BE2C (cell line): Measurements from ENCODE around the gene RAB11B.

Source experiments
- DNase-seq: peaks from one replicate; pipeline ENCODE4 v3.0.0-alpha.2; 2020
- H3K27me3 ChIP-seq: fragments of 250-450 bp; sonication (Bioruptor Pico); 2 replicates; pipeline ENCODE4 v1.5.1; 2020; ENCODE audit warnings: mild to moderate bottlenecking
- H3K36me3 ChIP-seq: fragments of 250-450 bp; sonication (Bioruptor Pico); 2 replicates; pipeline ENCODE4 v1.5.1; 2020; ENCODE audit warnings: mild to moderate bottlenecking
- H3K4me1 ChIP-seq: fragments of 250-450 bp; sonication (Bioruptor Pico); 2 replicates; pipeline ENCODE4 v1.5.1; 2020
- H3K4me3 ChIP-seq: 2 replicates; pipeline ENCODE4 v1.5.1; 2011; ENCODE audit warnings: low read depth, low read length
- H3K9me3 ChIP-seq: fragments of 250-450 bp; sonication (Bioruptor Pico); 2 replicates; pipeline ENCODE4 v1.5.1; 2020
- TF ChIP-seq, protein P1 (sequence below): IDR thresholded peaks from 2 replicates; pipeline ENCODE4 v1.5.1; 2012; ENCODE audit warnings: mild to moderate bottlenecking, low read depth, low read length

RAB11B gene

DNA sequence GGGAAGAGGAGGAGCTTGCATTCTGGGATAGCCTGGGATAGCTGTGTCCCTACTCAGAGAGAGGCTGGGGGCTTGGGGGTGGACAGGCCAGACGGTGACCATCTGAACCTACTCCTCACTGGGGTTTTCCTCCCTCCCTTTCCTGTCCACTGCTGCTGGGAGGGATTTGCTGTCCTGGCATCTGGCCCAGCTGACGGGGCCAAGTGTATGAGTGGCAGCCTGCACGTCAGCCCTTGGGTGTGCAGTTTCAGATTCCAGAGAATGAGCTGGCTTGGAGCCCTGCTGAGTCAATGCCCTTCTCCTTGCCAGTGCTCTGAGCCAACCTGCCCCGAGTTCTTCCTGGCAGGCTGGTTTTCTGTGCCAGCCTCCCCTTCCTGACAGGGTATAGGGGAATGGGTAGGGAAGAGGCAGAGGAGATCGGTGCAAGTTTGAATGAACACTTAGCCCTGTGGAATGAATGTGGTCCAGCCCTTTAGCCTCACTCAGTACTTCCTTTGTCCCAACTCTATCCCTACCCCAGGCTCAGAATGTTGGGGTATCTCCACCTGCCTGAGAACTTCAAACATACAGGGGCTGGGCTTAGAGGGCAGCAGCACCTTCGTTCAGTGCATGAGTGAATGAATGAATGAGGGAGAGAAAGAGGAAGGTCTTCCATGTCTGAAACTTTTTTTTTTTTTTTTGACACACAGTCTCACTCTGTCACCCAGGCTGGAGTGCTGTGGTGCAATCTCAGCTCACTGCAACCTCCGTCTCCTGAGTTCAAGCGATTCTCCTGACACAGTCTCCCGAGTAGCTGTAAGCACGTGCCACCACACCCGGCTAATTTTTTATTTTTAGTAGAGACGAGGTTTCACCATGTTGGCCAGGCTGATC, 28.0 kb upstream of the RAB11B start:
- H3K36me3 ChIP-seq: no peaks in the 10 kb centered on the region
- H3K4me3 ChIP-seq: no peak overlapping the region
- H3K4me1 ChIP-seq: peaks cover 3% of the 10 kb centered on the region
- TF ChIP-seq, protein P1, sequence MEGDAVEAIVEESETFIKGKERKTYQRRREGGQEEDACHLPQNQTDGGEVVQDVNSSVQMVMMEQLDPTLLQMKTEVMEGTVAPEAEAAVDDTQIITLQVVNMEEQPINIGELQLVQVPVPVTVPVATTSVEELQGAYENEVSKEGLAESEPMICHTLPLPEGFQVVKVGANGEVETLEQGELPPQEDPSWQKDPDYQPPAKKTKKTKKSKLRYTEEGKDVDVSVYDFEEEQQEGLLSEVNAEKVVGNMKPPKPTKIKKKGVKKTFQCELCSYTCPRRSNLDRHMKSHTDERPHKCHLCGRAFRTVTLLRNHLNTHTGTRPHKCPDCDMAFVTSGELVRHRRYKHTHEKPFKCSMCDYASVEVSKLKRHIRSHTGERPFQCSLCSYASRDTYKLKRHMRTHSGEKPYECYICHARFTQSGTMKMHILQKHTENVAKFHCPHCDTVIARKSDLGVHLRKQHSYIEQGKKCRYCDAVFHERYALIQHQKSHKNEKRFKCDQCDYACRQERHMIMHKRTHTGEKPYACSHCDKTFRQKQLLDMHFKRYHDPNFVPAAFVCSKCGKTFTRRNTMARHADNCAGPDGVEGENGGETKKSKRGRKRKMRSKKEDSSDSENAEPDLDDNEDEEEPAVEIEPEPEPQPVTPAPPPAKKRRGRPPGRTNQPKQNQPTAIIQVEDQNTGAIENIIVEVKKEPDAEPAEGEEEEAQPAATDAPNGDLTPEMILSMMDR: no peak
- peaks cover 8% of the 10 kb centered on the region; the same call in 1 of the 2 replicates for H3K27me3 ChIP-seq
- no peaks in the 10 kb centered on the region; the same call in 1 of the 2 replicates for H3K9me3 ChIP-seq
- DNase-seq: peak; percentile 69

DNA sequence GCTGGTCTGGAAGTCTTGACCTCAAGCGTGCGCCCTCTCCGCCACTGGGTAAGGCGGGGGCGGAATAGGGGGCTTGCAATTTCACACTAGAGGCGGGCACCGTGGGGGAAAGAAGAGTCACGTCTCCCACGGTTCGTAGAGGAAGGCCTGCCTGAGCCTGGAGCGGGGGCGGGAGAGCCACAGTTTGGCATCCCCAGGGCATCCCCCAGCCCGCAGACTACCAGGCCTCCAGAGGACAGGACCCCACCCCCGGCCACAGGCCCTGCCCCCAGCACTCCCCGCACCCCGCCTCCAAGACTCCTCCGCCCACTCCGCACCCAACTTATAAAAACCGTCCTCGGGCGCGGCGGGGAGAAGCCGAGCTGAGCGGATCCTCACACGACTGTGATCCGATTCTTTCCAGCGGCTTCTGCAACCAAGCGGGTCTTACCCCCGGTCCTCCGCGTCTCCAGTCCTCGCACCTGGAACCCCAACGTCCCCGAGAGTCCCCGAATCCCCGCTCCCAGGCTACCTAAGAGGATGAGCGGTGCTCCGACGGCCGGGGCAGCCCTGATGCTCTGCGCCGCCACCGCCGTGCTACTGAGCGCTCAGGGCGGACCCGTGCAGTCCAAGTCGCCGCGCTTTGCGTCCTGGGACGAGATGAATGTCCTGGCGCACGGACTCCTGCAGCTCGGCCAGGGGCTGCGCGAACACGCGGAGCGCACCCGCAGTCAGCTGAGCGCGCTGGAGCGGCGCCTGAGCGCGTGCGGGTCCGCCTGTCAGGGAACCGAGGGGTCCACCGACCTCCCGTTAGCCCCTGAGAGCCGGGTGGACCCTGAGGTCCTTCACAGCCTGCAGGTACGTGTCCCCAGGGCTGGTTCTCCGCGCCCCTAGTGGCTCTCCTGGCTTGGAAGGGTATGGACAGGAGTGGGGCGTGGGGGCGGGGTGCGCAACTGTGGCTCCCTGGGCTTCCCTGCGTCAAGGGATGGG, 26.1 kb upstream of the RAB11B start, which contains the start of gene ANGPTL4:
Gene ANGPTL4, plus strand, starts transcription at position 353 of the 969 bp plus-strand sequence. Its CDS starts 167 bp downstream, at position 520.
- H3K36me3 ChIP-seq: no peaks in the 10 kb centered on the region
- TF ChIP-seq, protein P1: no peak; the same call in 1 of the 2 replicates
- H3K4me3 ChIP-seq: peak within 1 kb of the TSS; percentile 51
- peaks cover 8% of the 10 kb centered on the region; the same call in 1 of the 2 replicates for H3K27me3 ChIP-seq
- DNase-seq: peak; percentile 68
- peaks cover 8% of the 10 kb centered on the region for H3K4me1 ChIP-seq
- H3K9me3 ChIP-seq: no peaks in the 10 kb centered on the region

DNA sequence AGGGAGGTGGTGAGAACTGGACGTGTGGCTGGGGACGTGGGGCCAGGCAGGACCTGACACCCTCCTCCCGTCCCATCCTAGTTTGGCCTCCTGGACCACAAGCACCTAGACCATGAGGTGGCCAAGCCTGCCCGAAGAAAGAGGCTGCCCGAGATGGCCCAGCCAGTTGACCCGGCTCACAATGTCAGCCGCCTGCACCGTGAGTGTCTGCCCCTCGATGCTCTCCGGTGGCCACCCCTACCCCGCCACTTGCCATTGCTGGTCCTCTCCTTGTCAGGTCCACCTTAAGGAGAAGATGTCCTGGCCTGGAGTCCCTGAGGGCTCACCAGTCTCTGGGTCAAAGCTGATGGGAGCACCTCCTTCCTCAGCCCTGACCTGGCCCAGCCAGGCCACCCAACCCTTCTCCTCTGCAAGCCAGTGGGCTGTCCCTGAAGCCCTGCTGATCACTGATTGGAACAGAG, 24.0 kb upstream of the RAB11B start:
- H3K4me1 ChIP-seq: peaks cover 8% of the 10 kb centered on the region
- TF ChIP-seq, protein P1: no peak
- H3K36me3 ChIP-seq: no peaks in the 10 kb centered on the region
- DNase-seq: no peak
- H3K4me3 ChIP-seq: no peak overlapping the region
- no peaks in the 10 kb centered on the region for H3K9me3 ChIP-seq
- H3K27me3 ChIP-seq: peaks cover 8% of the 10 kb centered on the region; the same call in 1 of the 2 replicates

DNA sequence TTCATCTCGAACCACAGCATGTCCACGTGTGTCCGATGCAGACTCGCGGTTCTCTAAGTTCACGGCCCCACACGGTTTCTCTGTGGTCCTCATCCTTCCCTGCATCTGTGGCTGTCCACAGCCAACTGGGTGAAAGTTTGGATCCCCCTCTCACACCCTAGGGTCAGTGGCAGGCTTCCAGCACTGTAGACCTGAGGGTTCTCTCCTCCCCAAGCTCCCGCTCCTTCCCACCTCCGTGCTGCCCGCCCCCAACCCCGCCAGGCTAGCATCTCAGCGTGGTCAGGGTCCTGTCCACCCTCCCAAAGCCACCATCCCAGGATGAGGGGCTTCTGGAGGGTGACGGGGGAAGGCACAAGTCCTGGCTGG, 23.2 kb upstream of the RAB11B start:
- DNase-seq: no peak
- H3K9me3 ChIP-seq: no peaks in the 10 kb centered on the region
- H3K36me3 ChIP-seq: no peaks in the 10 kb centered on the region
- H3K27me3 ChIP-seq: peaks cover 8% of the 10 kb centered on the region; the same call in 1 of the 2 replicates
- H3K4me3 ChIP-seq: peak overlapping the region; percentile 8; the same call in 1 of the 2 replicates
- H3K4me1 ChIP-seq: peaks cover 12% of the 10 kb centered on the region
- TF ChIP-seq, protein P1: no peak

DNA sequence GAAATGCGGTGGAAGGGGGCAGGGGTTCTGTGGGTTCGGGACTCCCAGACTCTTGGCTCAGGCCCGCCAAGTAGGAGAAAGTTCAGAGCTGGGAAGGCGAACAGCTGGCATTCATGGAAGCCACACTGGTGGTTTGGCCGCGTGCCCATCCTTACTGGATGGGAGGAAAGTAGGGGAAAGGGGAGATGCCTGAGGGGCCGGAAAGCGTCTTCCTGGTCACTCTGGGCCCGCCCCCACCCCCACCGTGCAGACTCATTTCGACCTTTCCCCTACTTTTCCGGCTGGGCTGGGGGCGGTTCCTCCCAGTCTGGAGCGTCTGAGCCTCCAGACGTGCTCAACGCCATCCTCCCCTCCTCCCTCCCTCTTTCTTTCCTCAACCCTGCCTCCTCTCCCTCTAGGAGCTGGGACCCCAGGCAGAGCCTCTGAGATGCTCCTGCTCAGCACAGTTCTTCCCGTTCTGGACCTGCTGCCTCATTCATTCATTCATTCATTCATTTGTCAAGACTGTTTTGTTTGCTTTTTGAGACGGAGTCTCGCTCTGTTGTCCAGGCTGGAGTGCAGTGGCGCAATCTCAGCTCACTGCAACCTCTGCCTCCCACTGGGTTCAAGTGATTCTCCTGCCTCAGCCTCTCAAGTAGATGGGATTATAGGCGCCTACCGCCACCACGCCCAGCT, 22.7 kb upstream of the RAB11B start:
- H3K9me3 ChIP-seq: no peaks in the 10 kb centered on the region
- DNase-seq: peak; percentile 94
- H3K4me3 ChIP-seq: peak overlapping the region; percentile 8
- TF ChIP-seq, protein P1: no peak
- H3K27me3 ChIP-seq: peaks cover 8% of the 10 kb centered on the region; the same call in 1 of the 2 replicates
- no peaks in the 10 kb centered on the region for H3K36me3 ChIP-seq
- H3K4me1 ChIP-seq: peaks cover 12% of the 10 kb centered on the region
